Heart left ventricle (tissue), 13 donors: Measurements from ENCODE around the gene DPP10.

Source experiments
- CTCF ChIP-seq, 12 donors: fragments of 200-600 bp; sonication (generic) in 4 of 12; IDR thresholded peaks; one replicate each; pipeline versions ENCODE4 v1.5.0 to v1.8.0; 2018 to 2022; ENCODE audit warnings: antibody characterized with exemption in 12 of 12, mild to moderate bottlenecking in 5 of 12
- POLR2A ChIP-seq, 2 donors: fragments of 450-650 bp; IDR thresholded peaks; one replicate each; pipeline ENCODE4 v1.6.1; 2017; ENCODE audit warnings: antibody characterized with exemption in 2 of 2, mild to moderate bottlenecking in 2 of 2, moderate library complexity in 2 of 2
- donor health status: ischemic (EF 13 %, LVEDD 7.1; RV severe dilation, severe dysfunction).
- donor health status: DM: no; HTN: yes; CAD: no.
- donor health status: DM: no; HTN: no; CAD: no.
- donor health status: ischemic (EF 25% LVEDD 6.9; RV normal size, moderate dysfunction).
- donor health status: ischemic (EF 25% LVEDD 5.7; RV mildly dilated, moderate dysfunction).
- donor health status: ischemic (EF 35%, LVEDD 5.7; RV mildly dilated, moderate dysfunction).
- donor health status: nonischemic (EF 11% LVEDD 7.7; RV severe dilation, severe dysfunction).
- donor health status: DM: yes; HTN: yes; CAD: no.
- donor health status: PGD.
- donor health status: ischemic (EF 29% LVEDD 5.4; RV normal size, mild dysfunction).
- donor health status: nonischemic (EF 23%, LVEDD 6.1; RV moderate dilation, normal function).

GRCh38 chr2:114769110-114769509 lies 326.7 kb downstream of the DPP10 start:
- TF ChIP-seq CTCF (IDR thresholded peaks at IDR 0.05) (no peak), POLR2A (IDR thresholded peaks at IDR 0.05) (no peak)
